HG02973 (cell line): ENCODE results near the gene RHBDL1.

Experiments used
- ATAC-seq: cut with Tn5 transposase; IDR thresholded peaks from one replicate; pipeline ENCODE4 v1.9.1; 2021; ENCODE audit warnings: moderate library complexity; ENCODE audit not compliant: unreplicated experiment

The RHBDL1 gene

DNA sequence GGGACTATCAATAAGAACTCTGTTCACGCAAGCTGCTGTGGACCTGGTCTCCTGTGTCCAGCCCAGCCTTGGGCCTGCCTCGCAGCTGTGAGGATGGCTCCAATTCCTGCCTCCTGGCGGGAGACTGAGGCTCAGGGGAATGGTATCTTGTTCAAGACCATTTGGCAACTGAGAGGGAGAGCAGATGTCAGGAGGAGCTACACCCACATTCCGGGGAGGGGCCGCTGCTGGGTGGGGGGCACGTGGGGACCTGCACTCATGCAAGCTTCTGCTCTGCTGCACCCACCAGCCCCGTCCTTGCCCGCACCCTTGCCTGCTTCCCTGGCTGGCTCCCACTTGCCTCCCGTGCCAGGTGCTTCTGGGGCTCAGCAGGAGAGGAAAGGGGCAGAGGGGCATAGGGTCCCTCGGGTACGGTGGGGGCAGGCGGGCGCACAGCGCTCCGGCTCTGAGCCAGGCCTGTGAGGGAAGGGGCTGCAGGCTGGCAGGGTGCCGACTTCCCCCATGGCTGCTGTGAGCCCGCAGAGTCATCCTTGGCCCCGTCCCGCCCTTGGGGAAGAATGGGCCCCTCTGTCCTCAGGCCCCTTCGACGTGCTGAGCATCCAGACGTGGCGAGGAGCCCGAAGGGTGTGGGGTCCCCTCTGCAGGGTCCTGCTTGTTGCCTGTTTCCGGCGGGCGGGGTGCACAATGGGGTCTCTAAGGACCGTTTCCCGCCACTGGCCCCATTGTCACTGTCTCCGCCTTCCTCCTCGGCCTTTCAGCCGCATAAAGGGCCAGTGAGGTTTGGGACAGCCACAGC is 42.2 kb downstream of the RHBDL1 start:
- no peak for ATAC-seq

DNA sequence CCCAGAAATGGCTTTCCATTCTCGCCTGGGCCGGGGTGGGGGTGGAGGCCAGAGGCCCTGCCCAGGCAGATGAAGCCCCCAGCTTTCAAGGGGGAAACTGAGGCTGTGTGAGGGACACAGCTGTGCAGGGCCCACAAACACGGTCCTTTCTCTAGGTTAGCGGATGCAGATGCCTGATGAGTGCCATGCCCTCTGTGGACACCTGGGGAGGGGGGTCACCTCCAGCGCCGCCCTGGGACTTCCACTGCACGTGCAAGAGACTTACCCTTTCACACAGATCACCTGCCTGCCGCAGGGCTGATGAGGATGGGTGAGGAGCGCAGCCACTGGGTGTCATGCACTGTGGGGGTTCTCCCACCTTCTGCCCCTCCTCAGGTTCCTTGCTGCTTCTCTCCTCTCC is 42.9 kb downstream of the RHBDL1 start:
- no peak for ATAC-seq

DNA sequence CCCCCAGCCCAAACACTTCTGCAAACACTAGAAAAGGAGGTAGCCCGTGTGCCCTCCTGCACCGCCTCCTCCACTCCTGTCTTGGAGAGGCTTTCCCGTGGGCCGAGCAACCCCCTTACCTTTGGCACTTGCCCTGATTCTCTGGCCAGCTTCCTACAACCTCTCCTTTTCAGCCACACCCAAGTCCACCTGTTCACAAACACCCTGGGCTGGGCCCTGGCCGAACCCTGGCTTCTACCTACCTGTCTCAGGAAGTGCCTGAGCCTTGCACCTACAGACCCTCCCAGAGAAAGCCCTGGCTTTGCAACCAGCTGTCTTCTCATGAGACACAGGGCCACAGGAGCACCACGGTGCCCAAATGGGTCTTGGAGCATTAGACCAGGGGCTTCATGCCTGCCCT is 43.5 kb downstream of the RHBDL1 start:
- ATAC-seq: no peak

DNA sequence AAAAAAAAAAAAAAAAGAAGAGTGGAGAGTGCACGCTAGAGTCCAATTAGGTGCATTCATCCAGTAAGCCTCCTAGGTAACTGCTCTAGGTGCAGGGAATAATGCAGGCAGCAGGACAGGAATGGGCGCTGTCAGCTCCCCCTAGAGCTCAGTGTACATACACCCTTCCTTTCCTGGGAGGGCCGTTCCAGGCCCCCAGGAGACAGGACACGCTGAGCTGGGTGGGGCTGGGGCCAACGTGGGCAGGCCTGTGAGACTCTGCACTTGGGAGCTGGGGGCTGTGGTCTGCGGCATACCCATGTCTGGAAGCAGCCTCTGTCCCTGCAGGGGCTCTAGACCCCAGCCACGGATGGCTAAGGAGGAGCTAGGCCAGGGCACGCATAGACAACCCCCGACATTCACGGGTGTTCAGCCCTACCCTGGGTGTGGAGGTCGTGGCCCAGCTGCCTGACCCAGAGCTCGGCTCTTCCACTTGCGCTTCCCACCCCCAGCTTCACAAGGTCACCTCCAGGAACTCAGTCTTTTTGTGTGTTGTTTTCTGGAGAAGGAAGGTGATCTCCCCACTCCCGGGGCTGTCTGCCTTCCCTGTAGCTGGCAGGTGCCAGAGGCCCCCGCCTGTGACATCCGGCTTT is 44.5 kb downstream of the RHBDL1 start:
- ATAC-seq: no peak

DNA sequence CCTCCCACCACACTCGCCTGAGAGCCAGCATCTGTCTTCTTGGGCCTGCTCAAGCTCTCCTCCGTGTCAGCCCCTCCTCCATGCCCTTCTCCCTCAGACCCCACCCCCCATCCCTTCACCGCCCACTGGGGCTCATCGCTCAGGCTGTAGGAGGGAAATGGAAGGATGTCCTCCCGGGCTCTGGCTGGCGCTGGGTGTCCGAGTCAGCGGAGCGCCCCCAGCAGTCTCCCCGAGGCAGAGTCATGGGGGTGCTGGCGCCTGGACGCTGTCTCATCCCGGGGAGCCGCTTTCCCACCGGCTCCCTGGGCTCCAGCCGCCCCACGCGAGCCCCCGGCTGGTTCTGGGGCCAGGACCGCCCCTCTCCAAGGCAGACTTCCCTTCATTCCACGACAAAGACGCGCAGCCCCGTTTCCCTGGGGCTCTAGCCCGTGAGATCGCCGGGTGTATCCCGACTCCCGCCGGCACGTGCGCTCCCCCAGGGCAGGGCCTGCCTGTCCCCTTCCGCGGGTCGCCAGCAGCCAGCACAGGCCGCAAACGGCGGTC is 45.0 kb downstream of the RHBDL1 start:
- ATAC-seq: no peak

DNA sequence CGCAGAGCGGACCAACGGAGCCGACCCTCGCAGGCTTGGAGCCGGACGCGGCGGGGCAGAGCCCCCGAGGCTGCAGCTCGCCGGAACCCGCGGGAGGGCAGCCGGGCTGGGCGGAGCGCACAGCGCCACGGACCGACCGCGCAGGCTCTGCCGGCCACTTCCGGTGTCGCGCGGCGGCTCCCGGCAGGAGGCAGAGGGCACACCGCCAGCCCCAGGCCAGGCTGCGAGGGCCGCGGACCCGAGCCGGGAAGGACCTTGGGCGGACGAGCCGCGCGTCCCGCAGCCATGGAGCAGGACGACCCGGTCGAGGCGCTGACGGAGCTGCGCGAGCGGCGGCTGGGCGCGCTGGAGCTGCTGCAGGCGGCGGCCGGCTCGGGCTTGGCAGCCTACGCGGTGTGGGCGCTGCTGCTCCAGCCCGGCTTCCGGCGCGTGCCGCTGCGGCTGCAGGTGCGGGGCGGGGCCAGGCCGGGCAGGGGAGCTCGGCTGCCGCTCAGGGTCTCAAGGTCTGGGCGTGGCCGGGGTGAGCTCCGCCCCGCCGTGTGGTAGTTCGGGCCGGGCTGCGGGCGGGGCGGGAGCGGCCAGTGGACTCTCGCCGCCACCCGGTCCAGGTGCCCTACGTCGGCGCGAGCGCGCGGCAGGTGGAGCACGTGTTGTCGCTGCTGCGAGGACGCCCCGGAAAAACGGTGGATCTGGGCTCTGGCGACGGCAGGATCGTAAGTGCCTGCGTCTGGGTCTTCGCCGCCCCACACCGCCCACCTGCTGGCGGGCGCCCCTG is 45.7 kb downstream of the RHBDL1 start, which contains the start of gene ANTKMT:
TSS of gene ANTKMT (plus strand) at position 157 of the 775 bp plus-strand sequence. CDS start at position 286, 129 bp downstream.
- ATAC-seq: peak; percentile 53

DNA sequence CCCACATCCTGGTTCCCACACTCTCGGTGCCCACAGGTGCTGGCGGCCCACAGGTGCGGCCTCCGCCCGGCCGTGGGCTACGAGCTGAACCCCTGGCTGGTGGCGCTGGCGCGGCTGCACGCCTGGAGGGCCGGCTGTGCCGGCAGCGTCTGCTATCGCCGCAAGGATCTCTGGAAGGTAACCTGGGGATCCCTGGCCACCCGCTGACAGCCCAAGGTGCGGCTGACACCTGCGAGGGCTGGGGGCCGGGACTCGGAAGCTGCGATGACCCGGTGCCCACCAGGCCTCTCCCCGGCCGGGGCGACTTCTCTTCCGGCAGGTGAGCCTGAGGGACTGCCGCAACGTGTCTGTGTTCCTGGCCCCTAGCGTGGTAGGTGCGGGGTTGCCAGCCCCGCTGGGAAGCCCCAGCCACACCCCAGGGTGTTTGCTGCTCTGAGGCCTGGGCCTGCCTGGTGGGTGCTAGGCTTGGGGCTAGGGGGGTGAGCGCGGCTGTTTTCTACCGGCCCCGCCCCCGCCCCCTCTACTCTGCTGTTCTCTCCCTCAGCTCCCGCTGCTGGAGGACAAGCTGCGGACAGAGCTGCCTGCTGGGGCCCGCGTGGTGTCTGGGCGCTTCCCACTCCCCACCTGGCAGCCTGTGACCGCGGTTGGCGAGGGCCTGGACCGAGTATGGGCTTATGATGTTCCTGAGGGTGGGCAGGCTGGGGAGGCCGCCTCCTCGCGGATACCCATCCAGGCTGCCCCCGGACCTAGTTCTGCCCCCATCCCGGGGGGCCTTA is 46.5 kb downstream of the RHBDL1 start:
- ATAC-seq: no peak

DNA sequence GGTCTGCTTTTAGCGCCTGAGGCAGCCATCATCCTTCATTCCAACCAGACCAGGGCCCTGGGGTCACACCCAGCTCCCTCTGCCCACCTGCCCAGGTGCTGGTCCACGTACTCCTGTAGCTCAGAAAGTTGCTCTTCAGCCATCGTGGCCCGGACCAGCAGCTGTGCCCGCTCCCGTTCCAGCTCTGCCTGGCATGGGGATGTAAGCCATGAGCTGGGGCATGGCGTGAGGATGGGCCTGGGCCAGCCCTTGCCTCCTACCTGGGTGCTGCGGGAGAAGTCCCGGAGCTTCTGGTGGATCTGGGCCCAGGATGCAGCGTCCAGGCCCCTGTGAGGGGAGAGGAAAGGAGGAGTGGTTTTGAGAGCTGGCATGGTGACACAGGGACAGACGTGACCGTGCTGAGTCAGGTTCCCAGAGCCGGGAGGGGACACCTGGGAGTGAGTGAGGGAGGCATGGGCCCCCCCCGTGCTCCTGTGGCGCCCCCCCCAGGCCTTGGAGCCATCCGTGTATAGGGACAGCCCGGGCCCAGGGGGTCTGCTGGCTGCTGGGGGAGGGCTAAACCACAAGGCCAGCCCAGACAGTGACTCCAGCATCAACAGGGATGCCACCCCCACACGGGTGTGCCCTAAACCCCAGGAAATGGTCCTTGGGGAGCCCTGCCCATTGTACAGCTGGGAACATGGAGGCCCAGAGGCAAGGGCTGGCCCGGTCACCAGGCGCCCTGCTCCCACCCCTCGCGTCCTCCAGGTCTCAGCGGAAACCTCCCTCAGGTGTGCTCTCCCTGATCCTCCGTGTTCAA is 47.6 kb downstream of the RHBDL1 start:
- ATAC-seq: no peak

DNA sequence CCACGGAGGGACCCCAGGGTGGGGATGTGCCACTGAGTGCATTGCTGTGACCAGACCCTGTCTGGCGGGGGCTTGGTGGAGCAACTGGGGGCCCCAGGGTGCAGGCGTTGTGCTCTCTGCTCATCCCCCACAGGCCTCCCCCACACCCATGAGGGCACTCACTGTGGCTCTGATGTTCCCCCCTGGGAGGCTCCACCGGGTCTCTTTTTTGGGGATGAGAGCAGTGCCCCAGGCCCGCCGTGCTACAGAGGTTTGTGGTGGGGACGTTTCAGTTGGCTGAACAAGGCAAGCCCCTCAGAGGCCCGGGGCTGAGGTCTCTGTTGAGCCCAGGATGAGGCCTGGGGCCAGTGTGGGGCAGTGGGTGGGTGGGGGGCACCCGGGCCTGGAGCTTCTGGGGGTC is 48.2 kb downstream of the RHBDL1 start:
- no peak for ATAC-seq

DNA sequence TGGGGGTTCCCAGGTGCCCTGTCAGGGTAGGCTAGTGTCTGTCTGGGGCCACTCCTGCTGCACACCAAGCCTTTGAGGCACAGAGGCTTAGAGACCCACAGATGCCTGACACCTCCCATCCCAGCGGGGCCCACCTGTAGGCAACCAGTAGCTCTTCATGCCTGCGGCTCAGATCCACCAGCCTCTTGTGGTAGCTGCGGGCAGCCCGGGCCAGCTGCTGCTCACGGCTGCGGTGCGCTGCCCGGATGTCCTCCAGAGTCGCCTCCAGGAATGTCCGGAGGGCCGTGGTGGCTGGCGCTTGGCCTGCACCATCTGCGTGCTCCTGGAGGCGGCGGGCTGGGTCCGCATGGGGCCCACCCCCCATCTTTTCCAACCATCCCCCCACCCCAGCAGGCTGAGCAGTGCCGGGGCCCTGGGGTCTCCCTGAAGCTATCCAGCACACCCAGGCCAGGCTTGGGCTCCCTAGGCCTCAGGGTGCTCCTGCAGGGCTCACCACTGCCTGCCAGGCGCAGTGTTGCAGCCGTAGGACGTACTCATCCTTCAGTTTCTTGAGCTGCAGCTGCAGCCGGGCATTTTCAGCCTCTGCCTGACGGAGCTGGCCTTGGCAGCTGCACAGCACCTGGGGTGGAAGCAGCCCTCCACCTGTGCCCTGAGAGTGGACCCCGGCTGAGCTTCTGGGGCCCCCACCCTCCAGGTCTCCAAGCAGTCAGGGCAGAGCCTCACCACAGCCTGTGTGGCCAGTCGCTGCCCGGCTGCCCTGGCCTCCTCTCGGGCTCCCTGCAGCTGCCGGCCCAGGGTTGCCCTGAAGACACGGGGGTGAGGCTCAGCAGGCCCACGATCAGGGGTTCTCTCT is 48.9 kb downstream of the RHBDL1 start:
- ATAC-seq: no peak

DNA sequence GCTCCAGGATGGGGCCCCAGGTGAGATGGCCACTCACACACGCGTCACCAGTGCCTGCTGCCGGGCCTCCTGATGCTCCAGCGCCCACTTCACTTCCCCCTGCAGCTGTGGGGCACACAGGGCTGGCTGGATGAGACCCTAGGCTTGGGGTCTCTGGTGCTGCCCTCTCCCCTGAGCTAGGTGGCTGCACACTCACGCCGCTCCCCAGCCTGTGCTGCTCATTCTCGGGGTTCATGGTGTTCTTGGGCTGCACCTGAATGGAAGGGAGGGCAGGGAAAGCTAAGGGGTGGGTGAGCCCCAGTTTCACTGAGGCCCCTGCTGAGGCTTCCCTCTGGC is 49.5 kb downstream of the RHBDL1 start:
- no peak for ATAC-seq

DNA sequence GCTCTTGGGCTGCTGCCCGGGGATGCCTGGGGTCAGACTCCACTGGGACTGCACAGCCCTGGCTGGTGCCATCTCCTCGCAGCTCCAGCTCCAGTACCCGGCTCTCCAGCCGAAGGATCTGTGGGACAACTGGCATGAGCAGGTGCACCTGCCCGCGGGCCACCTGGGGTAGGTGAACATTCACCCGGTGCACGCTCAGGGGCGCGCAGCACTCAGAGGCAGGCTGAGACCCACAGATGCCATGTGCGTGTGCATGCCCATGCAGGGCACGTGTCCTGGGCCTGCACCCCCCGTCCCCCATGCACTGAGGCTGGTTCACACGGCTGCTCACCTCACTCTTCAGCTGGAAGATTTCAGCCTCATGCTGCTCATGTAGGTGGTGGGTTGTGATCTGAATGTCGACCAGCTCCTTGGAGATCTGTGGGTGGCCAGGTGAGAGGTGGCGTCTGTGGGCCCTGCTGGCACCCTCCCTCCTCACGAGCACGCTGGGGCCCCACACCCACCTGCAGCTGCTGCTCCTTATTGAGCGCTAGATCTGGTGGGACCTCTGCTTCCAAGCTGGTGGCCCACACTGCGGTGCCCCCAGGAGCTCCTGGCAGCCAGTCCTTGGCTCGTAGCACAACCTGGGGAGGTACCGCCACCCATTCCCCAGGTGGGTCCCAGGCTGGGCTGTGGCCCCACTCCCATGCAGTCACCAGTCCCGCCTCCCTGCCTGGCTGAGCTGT is 50.2 kb downstream of the RHBDL1 start:
- no peak for ATAC-seq

DNA sequence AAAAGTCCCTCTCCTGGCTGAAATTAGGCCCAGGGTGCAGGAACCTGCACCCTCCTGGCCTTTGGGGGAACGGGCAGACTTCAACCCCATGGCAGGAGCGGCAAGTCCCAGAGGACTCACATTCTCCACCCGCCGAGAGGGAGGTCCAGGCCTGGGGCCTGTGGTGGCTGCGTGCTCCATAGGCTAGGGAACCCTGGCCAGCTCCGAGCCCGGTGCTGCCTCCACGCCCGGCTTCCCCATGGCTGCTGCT is 50.6 kb downstream of the RHBDL1 start:
- no peak for ATAC-seq

DNA sequence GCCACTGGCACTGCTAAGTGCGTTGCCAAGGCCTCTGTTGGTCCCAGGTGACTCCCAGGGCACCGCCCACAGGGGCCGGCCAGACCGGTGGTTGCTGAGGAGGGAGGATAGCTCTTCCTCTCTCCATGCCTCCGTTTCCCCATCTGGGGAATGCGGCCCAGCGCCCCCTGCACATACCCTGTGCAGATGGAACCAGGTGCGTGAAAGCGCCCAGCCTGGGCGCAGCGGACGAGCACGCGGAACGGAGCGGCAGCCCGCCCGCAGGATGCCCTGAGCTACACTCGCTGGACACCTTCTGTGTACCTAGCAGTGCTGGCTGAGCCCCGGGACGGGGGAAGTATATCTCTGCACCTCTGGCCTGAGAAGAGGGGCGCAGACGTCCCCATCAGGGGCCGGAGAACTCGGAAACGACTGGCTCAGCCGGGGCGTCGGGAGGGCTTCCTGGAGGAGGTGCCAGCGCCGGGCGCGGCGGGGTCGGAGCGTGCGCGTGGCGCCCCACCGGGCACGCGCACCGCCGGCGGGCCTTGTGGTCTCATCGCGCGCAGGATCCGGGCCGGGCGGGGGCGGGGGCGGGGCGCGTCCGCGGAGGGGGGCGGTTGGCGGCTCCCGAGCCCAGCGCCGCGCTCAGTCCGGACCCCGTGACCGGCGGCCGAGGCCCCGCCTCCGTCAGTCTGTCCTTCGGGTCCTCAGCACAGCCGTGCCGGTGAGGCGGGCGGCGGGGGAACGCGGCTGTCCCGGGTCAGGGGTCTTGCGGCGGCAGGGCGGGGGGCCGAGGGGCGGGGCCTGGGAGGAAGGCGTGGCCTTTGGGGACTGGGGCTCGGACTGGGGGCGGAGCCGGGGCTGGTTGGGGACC is 51.2 kb downstream of the RHBDL1 start, which contains the start of the genes CCDC78 and HAGHL:
TSS of gene CCDC78 (minus strand) at position 6 of the 853 bp plus-strand sequence. CDS start 76 bp downstream, outside the sequence.
TSS of gene HAGHL (plus strand) at position 669 of the 853 bp plus-strand sequence. CDS start 404 bp downstream, outside the sequence.
- ATAC-seq: no peak

DNA sequence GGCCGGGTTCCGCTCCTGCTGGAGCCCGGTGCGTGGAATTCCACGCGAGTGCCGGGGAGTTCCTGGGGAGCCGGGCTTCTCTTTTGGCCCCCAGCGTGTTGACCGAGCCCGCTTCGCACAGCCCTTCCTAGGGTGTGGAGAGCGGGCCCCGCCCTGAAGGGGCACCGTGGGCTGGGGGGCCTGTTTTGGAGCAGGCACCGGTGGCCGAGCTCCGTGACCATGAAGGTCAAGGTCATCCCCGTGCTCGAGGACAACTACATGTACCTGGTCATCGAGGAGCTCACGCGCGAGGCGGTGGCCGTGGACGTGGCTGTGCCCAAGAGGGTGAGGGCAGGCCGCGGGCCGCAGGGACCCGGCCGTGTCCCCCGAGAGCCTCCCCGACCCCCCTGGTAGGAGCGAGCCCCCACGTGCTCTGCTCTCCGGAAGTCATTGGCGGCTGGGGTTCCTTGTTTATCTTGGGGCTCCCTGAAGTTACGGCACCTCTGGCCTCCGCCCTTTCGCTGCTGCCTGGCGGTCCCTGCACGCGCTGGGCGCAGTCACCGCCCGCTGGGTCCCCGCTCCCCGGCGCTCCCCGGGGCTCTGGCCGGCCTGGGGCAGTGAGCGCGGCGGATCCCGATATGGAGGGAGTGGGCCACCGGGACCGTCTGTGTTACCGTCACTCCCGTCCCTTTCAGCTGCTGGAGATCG is 52.0 kb downstream of the RHBDL1 start:
- ATAC-seq: no peak
